Memory B cell (primary cell): ENCODE measurements around the gene ACOX3.

Source experiments
- ATAC-seq: fragments of 150-1000 bp; cut with Tn5 transposase; 2 replicates; pipeline ENCODE4 v1.10.0; 2021; ENCODE audit warnings: low read depth, mild to moderate bottlenecking, moderate library complexity
- DNase-seq, 2 donors: peaks; one replicate each; pipeline ENCODE4 v3.0.0; 2022; ENCODE audit warnings: low spot score in 2 of 2
- H3K27ac Mint-ChIP-seq: one replicate; pipeline ENCODE4 v1.8.0; 2022; ENCODE audit warnings: mild to moderate bottlenecking, moderate library complexity, mixed read lengths
- H3K27me3 Mint-ChIP-seq: one replicate; pipeline ENCODE4 v1.8.0; 2022; ENCODE audit warnings: mixed read lengths
- H3K36me3 Mint-ChIP-seq: one replicate; pipeline ENCODE4 v1.8.0; 2022; ENCODE audit warnings: mild to moderate bottlenecking, mixed read lengths
- H3K4me1 Mint-ChIP-seq: one replicate; pipeline ENCODE4 v1.8.0; 2022; ENCODE audit warnings: mixed read lengths
- H3K4me3 Mint-ChIP-seq: one replicate; pipeline ENCODE4 v1.8.0; 2022; ENCODE audit warnings: mild to moderate bottlenecking, moderate library complexity, mixed read lengths
- H3K9me3 Mint-ChIP-seq: one replicate; pipeline ENCODE4 v1.8.0; 2022; ENCODE audit warnings: mixed read lengths

Gene ACOX3

DNA sequence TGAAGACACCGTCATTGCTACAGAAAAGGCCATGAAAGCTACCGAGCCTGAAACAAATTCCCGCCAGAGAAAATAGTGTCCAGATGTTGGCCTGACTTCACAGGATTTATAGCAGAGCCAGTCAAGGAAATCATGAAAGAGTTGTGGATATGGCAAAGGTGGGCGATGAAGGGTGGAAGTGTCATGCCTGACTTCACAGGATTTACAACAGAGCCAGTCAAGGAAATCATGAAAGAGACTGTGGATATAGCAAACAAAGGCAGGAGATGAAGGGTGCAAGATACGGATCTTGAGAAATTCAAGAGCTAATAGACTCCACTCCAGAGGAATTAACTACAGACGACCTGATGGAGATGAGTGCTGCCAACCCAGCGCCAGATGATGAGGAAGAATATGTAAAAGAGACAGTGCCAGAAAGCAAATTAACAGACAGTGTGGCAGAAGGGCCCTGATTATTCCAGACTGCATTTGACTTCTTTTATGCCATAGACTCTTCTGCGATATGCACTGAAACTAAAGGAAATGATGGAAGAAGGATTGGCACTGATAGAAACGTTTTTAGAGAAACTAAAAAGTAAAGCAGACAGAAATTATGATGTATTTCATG lies 17.2 kb upstream of the ACOX3 start:
- Mint-ChIP-seq H3K9me3 (no peaks in the 10 kb centered on the region), H3K4me1 (no peaks in the 10 kb centered on the region), H3K27me3 (no peaks in the 10 kb centered on the region), H3K36me3 (peaks cover 29% of the 10 kb centered on the region), H3K27ac (peak overlapping the region; percentile 18), H3K4me3 (no peak overlapping the region)
- DNase-seq (no peak), ATAC-seq (no peak)

- peaks cover 39% of the 10 kb centered on the region for H3K36me3 Mint-ChIP-seq
- ATAC-seq: no peak
- H3K27ac Mint-ChIP-seq: no peak overlapping the region
- no peaks in the 10 kb centered on the region for H3K9me3 Mint-ChIP-seq
- H3K4me1 Mint-ChIP-seq: no peaks in the 10 kb centered on the region
- H3K27me3 Mint-ChIP-seq: no peaks in the 10 kb centered on the region
- DNase-seq: no peak
- H3K4me3 Mint-ChIP-seq: no peak overlapping the region
These were observed 13.4 kb upstream of the ACOX3 start for GRCh38 chr4:8453957-8454356.

- Mint-ChIP-seq H3K4me3 (no peak overlapping the region), H3K27me3 (no peaks in the 10 kb centered on the region), H3K27ac (no peak overlapping the region), H3K36me3 (peaks cover 34% of the 10 kb centered on the region), H3K9me3 (no peaks in the 10 kb centered on the region), H3K4me1 (no peaks in the 10 kb centered on the region)
- DNase-seq: no peak
- no peak for ATAC-seq
These were observed 11.1 kb upstream of the ACOX3 start for GRCh38 chr4:8451440-8452182.

DNA sequence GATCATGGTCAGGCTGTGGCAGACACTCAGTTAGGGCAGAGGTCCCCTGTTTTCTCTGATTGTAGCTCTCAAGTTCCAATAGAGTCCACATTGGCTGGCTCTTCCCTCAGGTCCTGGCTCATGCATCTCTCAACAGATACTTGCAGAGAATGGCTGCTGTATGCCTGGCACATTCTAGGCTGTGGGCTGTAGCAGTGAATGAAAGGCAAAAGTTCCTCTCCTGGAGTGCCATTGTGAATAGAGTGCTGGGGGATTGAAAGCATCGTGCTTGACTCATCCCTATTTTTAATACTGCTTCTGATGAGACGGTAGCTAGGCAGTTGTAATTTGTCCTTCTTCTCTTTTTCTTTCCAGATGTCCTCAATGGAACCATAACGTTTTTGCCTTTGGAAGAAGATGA lies 5.6 kb upstream of the ACOX3 start:
- ATAC-seq (no peak), DNase-seq (no peak)
- no peak overlapping the region for H3K4me3 Mint-ChIP-seq
- H3K27me3 Mint-ChIP-seq: no peaks in the 10 kb centered on the region
- peaks cover 11% of the 10 kb centered on the region for H3K36me3 Mint-ChIP-seq
- H3K9me3 Mint-ChIP-seq: no peaks in the 10 kb centered on the region
- H3K27ac Mint-ChIP-seq: no peak overlapping the region
- H3K4me1 Mint-ChIP-seq: peaks cover 20% of the 10 kb centered on the region

DNA sequence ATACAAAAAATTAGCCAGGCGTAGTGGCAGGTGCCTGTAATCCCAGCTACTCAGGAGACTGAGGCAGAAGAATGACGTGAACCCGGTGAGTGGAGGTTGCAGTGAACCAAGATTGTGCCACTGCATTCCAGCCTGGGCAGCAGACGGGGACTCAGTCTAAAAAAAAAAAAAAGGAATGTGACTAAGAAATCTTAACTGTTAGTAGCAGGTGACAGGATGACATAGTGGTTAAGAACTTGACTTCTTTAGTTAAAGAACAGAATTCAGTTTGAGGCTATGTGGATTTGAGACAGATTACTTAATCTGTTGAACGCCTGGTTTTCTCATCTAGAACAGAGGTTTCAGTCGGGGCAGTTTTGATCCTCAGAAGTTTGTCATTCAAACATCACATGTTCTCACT lies 3.3 kb upstream of the ACOX3 start:
- H3K27me3 Mint-ChIP-seq: no peaks in the 10 kb centered on the region
- DNase-seq (no peak), ATAC-seq (no peak)
- H3K36me3 Mint-ChIP-seq: peaks cover 7% of the 10 kb centered on the region
- no peaks in the 10 kb centered on the region for H3K9me3 Mint-ChIP-seq
- H3K27ac Mint-ChIP-seq: no peak overlapping the region
- peaks cover 31% of the 10 kb centered on the region for H3K4me1 Mint-ChIP-seq
- H3K4me3 Mint-ChIP-seq: no peak overlapping the region

GRCh38 chr4:8442596-8443358 lies 2.3 kb upstream of the ACOX3 start:
- peaks cover 31% of the 10 kb centered on the region for H3K4me1 Mint-ChIP-seq
- no peaks in the 10 kb centered on the region for H3K27me3 Mint-ChIP-seq
- no peak for ATAC-seq
- DNase-seq: no peak
- H3K4me3 Mint-ChIP-seq: peak overlapping the region; percentile 54
- no peaks in the 10 kb centered on the region for H3K9me3 Mint-ChIP-seq
- no peak overlapping the region for H3K27ac Mint-ChIP-seq
- peaks cover 4% of the 10 kb centered on the region for H3K36me3 Mint-ChIP-seq

GRCh38 chr4:8441499-8442091 lies 1.1 kb upstream of the ACOX3 start:
- Mint-ChIP-seq H3K4me3 (peak overlapping the region; percentile 82), H3K36me3 (peaks cover 8% of the 10 kb centered on the region), H3K27ac (peak overlapping the region; percentile 99), H3K4me1 (peaks cover 37% of the 10 kb centered on the region), H3K9me3 (no peaks in the 10 kb centered on the region), H3K27me3 (no peaks in the 10 kb centered on the region)
- ATAC-seq: no peak
- DNase-seq: no peak

- peak overlapping the region; percentile 99 for H3K27ac Mint-ChIP-seq
- peaks cover 38% of the 10 kb centered on the region for H3K4me1 Mint-ChIP-seq
- H3K4me3 Mint-ChIP-seq: peak overlapping the region; percentile 99
- DNase-seq (no peak), ATAC-seq (peak; percentile 53)
- H3K9me3 Mint-ChIP-seq: no peaks in the 10 kb centered on the region
- peaks cover 4% of the 10 kb centered on the region for H3K36me3 Mint-ChIP-seq
- no peaks in the 10 kb centered on the region for H3K27me3 Mint-ChIP-seq
These were observed 520 bp downstream of the ACOX3 start for GRCh38 chr4:8439914-8440491.

DNA sequence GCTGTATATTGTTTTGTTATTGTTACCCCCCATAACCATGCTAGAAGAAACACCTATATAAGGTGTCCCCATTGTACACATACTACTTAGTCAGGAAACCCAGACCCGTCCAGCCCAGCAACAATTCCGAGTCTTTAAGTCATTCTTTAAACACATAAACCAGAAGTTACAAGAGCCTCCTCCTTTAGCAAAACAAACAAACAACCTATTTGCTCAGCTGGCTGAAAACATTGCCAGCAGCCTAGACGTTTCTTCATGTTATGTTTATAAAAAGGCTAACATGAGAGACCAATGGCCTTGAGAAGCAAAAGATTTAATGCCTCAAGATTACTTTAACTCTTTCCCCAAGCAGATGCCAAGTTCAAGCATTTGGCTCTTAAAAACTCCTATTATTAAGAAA lies 1.4 kb downstream of the ACOX3 start:
- ATAC-seq (no peak), DNase-seq (no peak)
- Mint-ChIP-seq H3K36me3 (peaks cover 4% of the 10 kb centered on the region), H3K4me3 (peak overlapping the region; percentile 57), H3K9me3 (no peaks in the 10 kb centered on the region), H3K27me3 (no peaks in the 10 kb centered on the region), H3K27ac (peak overlapping the region; percentile 28), H3K4me1 (peaks cover 46% of the 10 kb centered on the region)

DNA sequence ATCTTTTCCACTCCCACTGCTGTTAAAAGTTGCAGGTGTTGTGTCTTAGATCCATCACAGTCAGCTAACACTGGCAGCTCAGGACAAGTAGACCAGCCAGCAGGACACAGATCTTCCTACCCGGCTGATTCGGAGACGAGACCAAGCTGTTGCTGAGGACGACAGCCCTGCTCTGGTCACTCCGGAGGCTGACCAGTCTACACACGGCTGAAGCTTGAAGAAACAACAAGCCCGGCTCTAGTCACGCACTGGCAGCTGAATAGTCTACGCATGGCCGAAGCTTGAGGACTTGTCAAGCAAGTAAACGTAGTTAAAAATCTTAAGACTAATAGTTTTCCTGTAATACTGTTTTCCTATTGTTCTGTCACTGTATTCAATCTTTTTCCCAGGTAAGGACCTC lies 1.8 kb downstream of the ACOX3 start:
- H3K36me3 Mint-ChIP-seq: peaks cover 4% of the 10 kb centered on the region
- peak overlapping the region; percentile 28 for H3K27ac Mint-ChIP-seq
- DNase-seq (no peak), ATAC-seq (no peak)
- no peaks in the 10 kb centered on the region for H3K27me3 Mint-ChIP-seq
- peaks cover 48% of the 10 kb centered on the region for H3K4me1 Mint-ChIP-seq
- peak overlapping the region; percentile 57 for H3K4me3 Mint-ChIP-seq
- no peaks in the 10 kb centered on the region for H3K9me3 Mint-ChIP-seq

DNA sequence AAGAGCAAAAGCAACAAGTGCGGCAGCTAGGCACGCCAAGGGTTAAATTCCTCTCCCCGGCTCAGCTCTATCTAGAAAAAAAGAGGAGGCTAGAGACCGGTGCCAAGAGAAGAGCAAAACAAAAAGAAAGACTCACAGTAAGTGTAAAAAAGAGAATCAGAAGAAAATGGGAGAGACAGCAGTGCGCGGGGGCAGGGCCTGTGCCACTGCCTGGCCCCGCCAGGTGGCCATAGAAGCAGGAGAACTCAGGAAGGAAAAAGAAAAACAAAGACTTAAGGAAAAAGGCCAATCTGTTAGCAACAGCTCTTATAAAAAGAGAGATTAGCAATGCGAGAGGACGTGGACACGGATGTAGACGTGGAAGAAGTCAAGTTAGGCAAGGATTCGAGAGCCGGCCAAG lies 3.2 kb downstream of the ACOX3 start:
- Mint-ChIP-seq H3K4me3 (no peak overlapping the region), H3K27me3 (no peaks in the 10 kb centered on the region), H3K27ac (no peak overlapping the region), H3K4me1 (peaks cover 45% of the 10 kb centered on the region), H3K36me3 (peaks cover 4% of the 10 kb centered on the region), H3K9me3 (no peaks in the 10 kb centered on the region)
- no peak for ATAC-seq
- DNase-seq: no peak

DNA sequence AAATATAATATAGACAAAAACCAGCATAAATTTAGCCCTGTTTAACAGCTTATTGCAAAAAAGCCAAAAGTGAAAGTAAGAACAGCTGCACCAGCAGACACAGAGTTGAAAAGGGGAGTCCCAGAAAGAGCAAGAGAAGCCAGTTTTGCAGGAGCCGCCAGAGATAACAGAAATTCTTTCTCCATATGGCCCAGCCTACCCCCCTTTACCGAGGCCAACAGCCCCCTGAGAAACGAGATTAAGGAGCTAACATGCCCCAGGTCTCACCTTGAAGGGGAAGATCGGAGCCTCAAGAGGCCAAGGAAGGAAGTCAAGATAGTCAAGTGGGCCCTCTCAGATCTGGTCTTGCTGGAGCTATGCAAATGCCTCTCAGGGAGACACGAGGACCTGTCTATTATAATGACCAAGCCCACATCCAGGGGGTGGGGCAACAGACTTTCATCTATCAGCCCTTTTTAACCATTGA lies 4.8 kb downstream of the ACOX3 start:
- H3K4me3 Mint-ChIP-seq: peak overlapping the region; percentile 87
- peak overlapping the region; percentile 91 for H3K27ac Mint-ChIP-seq
- ATAC-seq (peak; percentile 61), DNase-seq (peak; percentile 41 to 43)
- H3K9me3 Mint-ChIP-seq: no peaks in the 10 kb centered on the region
- peaks cover 40% of the 10 kb centered on the region for H3K4me1 Mint-ChIP-seq
- H3K27me3 Mint-ChIP-seq: no peaks in the 10 kb centered on the region
- peaks cover 4% of the 10 kb centered on the region for H3K36me3 Mint-ChIP-seq

- DNase-seq (no peak), ATAC-seq (no peak)
- peaks cover 33% of the 10 kb centered on the region for H3K4me1 Mint-ChIP-seq
- H3K4me3 Mint-ChIP-seq: peak overlapping the region; percentile 87
- no peaks in the 10 kb centered on the region for H3K27me3 Mint-ChIP-seq
- no peaks in the 10 kb centered on the region for H3K9me3 Mint-ChIP-seq
- H3K27ac Mint-ChIP-seq: peak overlapping the region; percentile 91
- peaks cover 4% of the 10 kb centered on the region for H3K36me3 Mint-ChIP-seq
These were observed 6.1 kb downstream of the ACOX3 start for GRCh38 chr4:8434251-8435073.
